H9 (cell line): ENCODE results near the gene MS4A18. TPM values are rescaled to one million over a fixed set of nuclear protein-coding genes. Genes with fewer than 3 reads are reported as not detected.

Source experiments
- DNase-seq: peaks from one replicate; pipeline ENCODE4 v3.0.0-alpha.2; 2017
- H2AFZ ChIP-seq: one replicate; pipeline ENCODE4 v1.6.1; 2013; ENCODE audit warnings: mild to moderate bottlenecking, low read length, control low read depth, moderate library complexity
- H2AK5ac ChIP-seq: 2 replicates; pipeline ENCODE4 v1.6.1; 2013; ENCODE audit warnings: low read length, control low read depth, mixed read lengths; ENCODE audit not compliant: insufficient read length
- H2BK120ac ChIP-seq: one replicate; pipeline ENCODE4 v1.6.1; 2013; ENCODE audit warnings: low read depth, mild to moderate bottlenecking, low read length, control low read depth, inconsistent platforms; ENCODE audit not compliant: poor library complexity, severe bottlenecking
- H2BK12ac ChIP-seq: 2 replicates; pipeline ENCODE4 v1.6.1; 2013; ENCODE audit warnings: low read length, control low read depth, mixed read lengths, low read depth; ENCODE audit not compliant: insufficient read length
- H2BK15ac ChIP-seq: 2 replicates; pipeline ENCODE4 v1.6.1; 2013; ENCODE audit warnings: low read depth, low read length, control low read depth
- H2BK20ac ChIP-seq: one replicate; pipeline ENCODE4 v1.6.1; 2013; ENCODE audit warnings: low read depth, mild to moderate bottlenecking, low read length, control low read depth, inconsistent platforms; ENCODE audit not compliant: poor library complexity, severe bottlenecking
- H2BK5ac ChIP-seq: 2 replicates; pipeline ENCODE4 v1.6.1; 2013; ENCODE audit warnings: low read length, control low read depth, mixed read lengths; ENCODE audit not compliant: insufficient read length
- H3K14ac ChIP-seq: 2 replicates; pipeline ENCODE4 v1.6.1; 2013; ENCODE audit warnings: low read length, control low read depth; ENCODE audit not compliant: insufficient read depth
- H3K18ac ChIP-seq: 2 replicates; pipeline ENCODE4 v1.6.1; 2013; ENCODE audit warnings: low read depth, mild to moderate bottlenecking, mixed read lengths, low read length, control low read depth; ENCODE audit not compliant: insufficient read length
- H3K23ac ChIP-seq: 2 replicates; pipeline ENCODE4 v1.6.1; 2013; ENCODE audit warnings: low read length, control low read depth, mixed read lengths, low read depth; ENCODE audit not compliant: insufficient read length
- H3K23me2 ChIP-seq: 2 replicates; pipeline ENCODE4 v1.6.1; 2013; ENCODE audit warnings: low read depth, mild to moderate bottlenecking, mixed read lengths, low read length, control low read depth; ENCODE audit not compliant: insufficient read length, poor library complexity, severe bottlenecking
- H3K27ac ChIP-seq: 2 replicates; pipeline ENCODE4 v1.5.1; 2013; ENCODE audit warnings: low read length, control low read depth, mixed read lengths, low read depth; ENCODE audit not compliant: insufficient read length
- H3K27me3 ChIP-seq: 2 replicates; pipeline ENCODE4 v1.6.1; 2013; ENCODE audit warnings: low read length, control low read depth, inconsistent platforms; ENCODE audit not compliant: insufficient read depth
- H3K4ac ChIP-seq: 2 replicates; pipeline ENCODE4 v1.6.1; 2013; ENCODE audit warnings: low read depth, mild to moderate bottlenecking, control low read depth, inconsistent platforms, low read length, moderate library complexity
- H3K4me1 ChIP-seq: 2 replicates; pipeline ENCODE4 v1.6.1; 2013; ENCODE audit warnings: low read length, control low read depth, inconsistent platforms; ENCODE audit not compliant: insufficient read depth
- H3K4me2 ChIP-seq: 2 replicates; pipeline ENCODE4 v1.6.1; 2013; ENCODE audit warnings: low read length, control low read depth, mixed read lengths; ENCODE audit not compliant: insufficient read length, insufficient read depth
- H3K56ac ChIP-seq: 2 replicates; pipeline ENCODE4 v1.6.1; 2013; ENCODE audit warnings: low read depth, mild to moderate bottlenecking, mixed read lengths, low read length, control low read depth; ENCODE audit not compliant: insufficient read length
- H3K79me1 ChIP-seq: 2 replicates; pipeline ENCODE4 v1.6.1; 2013; ENCODE audit warnings: low read depth, mild to moderate bottlenecking, moderate library complexity, low read length, control low read depth, inconsistent platforms; ENCODE audit not compliant: insufficient read depth, poor library complexity, severe bottlenecking
- H3K79me2 ChIP-seq: 2 replicates; pipeline ENCODE4 v1.6.1; 2013; ENCODE audit warnings: low read length, control low read depth, inconsistent platforms; ENCODE audit not compliant: insufficient read depth
- H3K9ac ChIP-seq: 2 replicates; pipeline ENCODE4 v1.6.1; 2013; ENCODE audit warnings: low read length, control low read depth, mixed read lengths; ENCODE audit not compliant: insufficient read length; ENCODE audit errors: extremely low read depth
- H3K9me3 ChIP-seq: one replicate; pipeline ENCODE4 v1.6.1; 2013; ENCODE audit warnings: low read depth, low read length, inconsistent platforms; ENCODE audit not compliant: control insufficient read depth
- H3T11ph ChIP-seq: one replicate; pipeline ENCODE4 v1.6.1; 2013; ENCODE audit warnings: mild to moderate bottlenecking, low read length, control low read depth, inconsistent platforms
- H4K20me1 ChIP-seq: one replicate; pipeline ENCODE4 v1.6.1; 2013; ENCODE audit not compliant: control insufficient read depth, insufficient read length, insufficient read depth
- H4K5ac ChIP-seq: 2 replicates; pipeline ENCODE4 v1.6.1; 2013; ENCODE audit warnings: low read depth, mild to moderate bottlenecking, mixed read lengths, low read length, control low read depth; ENCODE audit not compliant: insufficient read length
- H4K8ac ChIP-seq: replicated peaks from 2 replicates; pipeline ENCODE4 v1.6.1; 2013; ENCODE audit warnings: low read length, control low read depth, mixed read lengths, low read depth; ENCODE audit not compliant: insufficient read length
- H4K91ac ChIP-seq: 2 replicates; pipeline ENCODE4 v1.6.1; 2013; ENCODE audit warnings: low read depth, mild to moderate bottlenecking, moderate library complexity, mixed read lengths, low read length, control low read depth; ENCODE audit not compliant: insufficient read length
- H3K27ac Mint-ChIP-seq, 3 experiments: 2 replicates in 2 of 3; 3 replicates in 1 of 3; pipeline ENCODE4 v1.8.0; 2020 to 2021; ENCODE audit warnings: mixed read lengths in 3 of 3, mild to moderate bottlenecking in 1 of 3, moderate library complexity in 1 of 3
- H3K27me3 Mint-ChIP-seq: 2 replicates; pipeline ENCODE4 v1.8.0; 2021; ENCODE audit warnings: low read depth, mild to moderate bottlenecking, moderate library complexity, mixed read lengths
- H3K36me3 Mint-ChIP-seq, 3 experiments: 2 replicates in 2 of 3; 3 replicates in 1 of 3; pipeline ENCODE4 v1.8.0; 2020 to 2021; ENCODE audit warnings: low read depth in 3 of 3, mixed read lengths in 3 of 3; ENCODE audit not compliant: insufficient read depth in 1 of 3
- H3K4me1 Mint-ChIP-seq, 2 experiments: 2 replicates each; pipeline ENCODE4 v1.8.0; 2020; ENCODE audit warnings: mixed read lengths in 2 of 2
- H3K4me3 Mint-ChIP-seq, 2 experiments: 2 replicates in 1 of 2; 3 replicates in 1 of 2; pipeline ENCODE4 v1.8.0; 2020 to 2021; ENCODE audit warnings: mild to moderate bottlenecking in 2 of 2, mixed read lengths in 2 of 2, moderate library complexity in 1 of 2
- H3K9me3 Mint-ChIP-seq, 2 experiments: 2 replicates in 1 of 2; 3 replicates in 1 of 2; pipeline ENCODE4 v1.8.0; 2020; ENCODE audit warnings: mild to moderate bottlenecking in 2 of 2, mixed read lengths in 2 of 2, moderate library complexity in 1 of 2
- WGBS: extraction: QIAGEN DNeasy Blood & Tissue Kit; methylation state at CpG from one replicate; pipeline ENCODE4 v1.1.7; 2013; ENCODE audit warnings: missing lambda C conversion rate, low lambda C conversion rate, mixed read lengths; ENCODE audit not compliant: insufficient read length; ENCODE audit errors: extremely low coverage; 5-methylcytosine and 5-hydroxymethylcytosine counted together
- total RNA-seq: library from RNA; stranded (reverse); gene quantifications from 2 replicates; pipeline ENCODE4 v1.2.1, GENCODE V29; 2021
- TF ChIP-seq, protein P1 (sequence below): fragments of 200-600 bp; sonication (generic); conservative IDR thresholded peaks from 3 replicates; pipeline ENCODE4 v1.8.0; 2021; ENCODE audit warnings: antibody characterized with exemption, mild to moderate bottlenecking

The MS4A18 gene
- total RNA-seq, 1 experiment from 2014 or later, result not detected

DNA sequence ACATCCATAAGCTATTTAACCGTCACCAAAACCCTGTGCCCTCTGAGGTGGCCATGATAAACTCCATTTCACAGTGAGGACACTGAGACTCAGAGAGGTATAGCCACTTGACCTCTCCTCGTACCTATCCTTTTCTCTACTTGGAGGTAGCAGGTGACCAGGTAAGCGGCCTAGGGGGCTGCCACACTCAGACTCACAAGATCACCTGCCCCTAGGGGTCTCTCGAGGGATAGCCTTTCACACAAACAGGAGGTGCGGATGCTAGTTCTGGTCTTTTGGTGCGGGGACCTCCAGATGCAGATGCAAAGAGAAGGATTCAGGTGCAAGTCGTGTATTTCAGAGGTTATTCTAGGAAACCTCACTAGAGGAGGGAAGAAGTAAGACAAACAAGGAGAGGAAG lies 14.6 kb downstream of the MS4A18 start:
- H2AK5ac ChIP-seq, result no peak overlapping the region
- H2BK12ac ChIP-seq, result no peak overlapping the region
- H3K27ac Mint-ChIP-seq, result no peak overlapping the region
- H3K9ac ChIP-seq, result no peak overlapping the region
- H3K4me1 ChIP-seq, result no peaks in the 10 kb centered on the region
- no peak overlapping the region; a peak in 1 of 5 replicates for H3K4me3 Mint-ChIP-seq
- H3K27me3 ChIP-seq, result no peaks in the 10 kb centered on the region
- TF ChIP-seq, protein P1, sequence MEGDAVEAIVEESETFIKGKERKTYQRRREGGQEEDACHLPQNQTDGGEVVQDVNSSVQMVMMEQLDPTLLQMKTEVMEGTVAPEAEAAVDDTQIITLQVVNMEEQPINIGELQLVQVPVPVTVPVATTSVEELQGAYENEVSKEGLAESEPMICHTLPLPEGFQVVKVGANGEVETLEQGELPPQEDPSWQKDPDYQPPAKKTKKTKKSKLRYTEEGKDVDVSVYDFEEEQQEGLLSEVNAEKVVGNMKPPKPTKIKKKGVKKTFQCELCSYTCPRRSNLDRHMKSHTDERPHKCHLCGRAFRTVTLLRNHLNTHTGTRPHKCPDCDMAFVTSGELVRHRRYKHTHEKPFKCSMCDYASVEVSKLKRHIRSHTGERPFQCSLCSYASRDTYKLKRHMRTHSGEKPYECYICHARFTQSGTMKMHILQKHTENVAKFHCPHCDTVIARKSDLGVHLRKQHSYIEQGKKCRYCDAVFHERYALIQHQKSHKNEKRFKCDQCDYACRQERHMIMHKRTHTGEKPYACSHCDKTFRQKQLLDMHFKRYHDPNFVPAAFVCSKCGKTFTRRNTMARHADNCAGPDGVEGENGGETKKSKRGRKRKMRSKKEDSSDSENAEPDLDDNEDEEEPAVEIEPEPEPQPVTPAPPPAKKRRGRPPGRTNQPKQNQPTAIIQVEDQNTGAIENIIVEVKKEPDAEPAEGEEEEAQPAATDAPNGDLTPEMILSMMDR, result peak; percentile 60
- no peak overlapping the region for H2BK15ac ChIP-seq
- H4K20me1 ChIP-seq, result no peaks in the 10 kb centered on the region
- no peak overlapping the region for H3K14ac ChIP-seq
- H4K5ac ChIP-seq, result no peak overlapping the region
- H3T11ph ChIP-seq, result no peak overlapping the region
- no peak overlapping the region for H2BK5ac ChIP-seq
- no peaks in the 10 kb centered on the region for H3K79me1 ChIP-seq
- H2AFZ ChIP-seq, result no peak overlapping the region
- peaks cover 5% of the 10 kb centered on the region for H3K27me3 Mint-ChIP-seq
- no peaks in the 10 kb centered on the region for H3K4me1 Mint-ChIP-seq
- no peaks in the 10 kb centered on the region for H3K9me3 ChIP-seq
- no peak overlapping the region for H3K4me2 ChIP-seq
- no CpG with 5 or more reads among the region's 7 CpGs for WGBS
- H3K23ac ChIP-seq, result no peak overlapping the region
- no peak overlapping the region for H2BK120ac ChIP-seq
- H3K56ac ChIP-seq, result no peak overlapping the region
- no peak overlapping the region for H4K91ac ChIP-seq
- H3K36me3 Mint-ChIP-seq, result no peaks in the 10 kb centered on the region
- no peak overlapping the region for H3K4ac ChIP-seq
- no peaks in the 10 kb centered on the region; a peak in 1 of 5 replicates for H3K9me3 Mint-ChIP-seq
- no peak overlapping the region for H3K18ac ChIP-seq
- no peak overlapping the region for H2BK20ac ChIP-seq
- no peak overlapping the region for H3K27ac ChIP-seq
- no peak overlapping the region for H4K8ac ChIP-seq
- DNase-seq, result peak; percentile 60
- H3K79me2 ChIP-seq, result no peaks in the 10 kb centered on the region
- H3K23me2 ChIP-seq, result no peaks in the 10 kb centered on the region
